Measurements from ENCODE around the gene EIF3F.
"Not testable (repeated sequence)": the region's sequence is repeated elsewhere in the genome, so short reads cannot be mapped to it uniquely, and the experiment has no call there.

Gene EIF3F

GRCh38 chr11:7987560-7987883 is 385 bp downstream of the EIF3F start:
- not testable (repeated sequence) for H2AFZ ChIP-seq (ENCODE audit: low read depth, low read length); H3K23ac ChIP-seq (ENCODE audit: low read length in 2 of 2); H3K14ac ChIP-seq (ENCODE audit: low read length in 2 of 2); H3K27me3 ChIP-seq (ENCODE audit: control insufficient read depth in 1 of 2, insufficient read depth in 1 of 2, low read length in 2 of 2); H3K9me3 ChIP-seq (ENCODE audit: control insufficient read depth, low read length); H3K4ac ChIP-seq (ENCODE audit: low read depth in 1 of 2, low read length in 2 of 2); H3K18ac ChIP-seq (ENCODE audit: low read depth in 1 of 2, low read length in 2 of 2); H2AK5ac ChIP-seq (ENCODE audit: low read length, severe bottlenecking); H2BK120ac ChIP-seq (ENCODE audit: low read depth, low read length); H4K91ac ChIP-seq (ENCODE audit: low read length); DNase-seq; H2BK15ac ChIP-seq (ENCODE audit: low read depth, poor library complexity, severe bottlenecking); H3K27ac ChIP-seq (ENCODE audit: low read length, poor library complexity, severe bottlenecking); H2BK5ac ChIP-seq (ENCODE audit: low read depth, low read length, poor library complexity, severe bottlenecking); H2BK12ac ChIP-seq (ENCODE audit: low read length in 2 of 2); H3K4me1 ChIP-seq (ENCODE audit: control insufficient read depth, insufficient read depth, low read depth, low read length)
- Histone ChIP-seq H3K36me3 (ENCODE audit: control insufficient read depth in 1 of 2, insufficient read depth in 2 of 2, low read depth in 1 of 2, low read length in 2 of 2) (peaks cover 7 to 32% of the 10 kb centered on the region in 2 experiments), H3K4me2 (ENCODE audit: low read length, poor library complexity, severe bottlenecking) (peak overlapping the region; percentile 87), H3K9ac (ENCODE audit: low read length) (peak overlapping the region; percentile 95), H3K79me1 (replicated peaks; ENCODE audit: low read length, poor library complexity, severe bottlenecking) (peaks cover 10% of the 10 kb centered on the region), H4K8ac (ENCODE audit: low read length) (peak overlapping the region; percentile 96), H3K4me3 (ENCODE audit: insufficient read depth in 1 of 2, low read depth in 1 of 2, low read length in 2 of 2) (peak overlapping the region; percentile 84 to 94)
- WGBS = under 1% methylated on average over 6 of the region's 13 CpGs

- H3K14ac ChIP-seq (ENCODE audit: low read length in 2 of 2) = no peak overlapping the region
- no peak overlapping the region for H3K4me2 ChIP-seq (ENCODE audit: low read length, poor library complexity, severe bottlenecking)
- no peak overlapping the region for H2AK5ac ChIP-seq (ENCODE audit: low read length, severe bottlenecking)
- H3K27ac ChIP-seq (ENCODE audit: low read length, poor library complexity, severe bottlenecking) = no peak overlapping the region
- H3K79me1 ChIP-seq (replicated peaks; ENCODE audit: low read length, poor library complexity, severe bottlenecking) = peaks cover 26% of the 10 kb centered on the region
- H3K4me1 ChIP-seq (ENCODE audit: control insufficient read depth, insufficient read depth, low read depth, low read length) = no peaks in the 10 kb centered on the region
- DNase-seq = no peak
- H3K23ac ChIP-seq (ENCODE audit: low read length in 2 of 2) = no peak overlapping the region
- no peak overlapping the region for H4K8ac ChIP-seq (ENCODE audit: low read length)
- H3K4ac ChIP-seq (ENCODE audit: low read depth in 1 of 2, low read length in 2 of 2) = no peak overlapping the region
- H3K9me3 ChIP-seq (ENCODE audit: control insufficient read depth, low read length) = no peaks in the 10 kb centered on the region
- peaks cover 44 to 92% of the 10 kb centered on the region in 2 experiments for H3K36me3 ChIP-seq (ENCODE audit: control insufficient read depth in 1 of 2, insufficient read depth in 2 of 2, low read depth in 1 of 2, low read length in 2 of 2)
- no peak overlapping the region for H2AFZ ChIP-seq (ENCODE audit: low read depth, low read length)
- H2BK5ac ChIP-seq (ENCODE audit: low read depth, low read length, poor library complexity, severe bottlenecking) = no peak overlapping the region
- no peak overlapping the region for H2BK15ac ChIP-seq (ENCODE audit: low read depth, poor library complexity, severe bottlenecking)
- H3K4me3 ChIP-seq (ENCODE audit: insufficient read depth in 1 of 2, low read depth in 1 of 2, low read length in 2 of 2) = no peak overlapping the region
- H3K9ac ChIP-seq (ENCODE audit: low read length) = no peak overlapping the region
- no peaks in the 10 kb centered on the region for H3K27me3 ChIP-seq (ENCODE audit: control insufficient read depth in 1 of 2, insufficient read depth in 1 of 2, low read length in 2 of 2)
- no peak overlapping the region for H4K91ac ChIP-seq (ENCODE audit: low read length)
- H3K18ac ChIP-seq (ENCODE audit: low read depth in 1 of 2, low read length in 2 of 2) = no peak overlapping the region
- no peak overlapping the region for H2BK120ac ChIP-seq (ENCODE audit: low read depth, low read length)
- 92% methylated on average over 6 of the region's 6 CpGs for WGBS
- H2BK12ac ChIP-seq (ENCODE audit: low read length in 2 of 2) = no peak overlapping the region
These were observed 7.6 kb downstream of the EIF3F start for GRCh38 chr11:7994581-7995278.

GRCh38 chr11:7999795-8000194 is 12.7 kb downstream of the EIF3F start:
- H3K9ac ChIP-seq (ENCODE audit: low read length) = no peak overlapping the region
- no peak overlapping the region for H3K27ac ChIP-seq (ENCODE audit: low read length, poor library complexity, severe bottlenecking)
- no peak overlapping the region for H2BK120ac ChIP-seq (ENCODE audit: low read depth, low read length)
- H3K79me1 ChIP-seq (replicated peaks; ENCODE audit: low read length, poor library complexity, severe bottlenecking) = peaks cover 4% of the 10 kb centered on the region
- no peak overlapping the region for H3K4me2 ChIP-seq (ENCODE audit: low read length, poor library complexity, severe bottlenecking)
- no peak overlapping the region for H4K8ac ChIP-seq (ENCODE audit: low read length)
- no peak overlapping the region for H2AK5ac ChIP-seq (ENCODE audit: low read length, severe bottlenecking)
- H4K91ac ChIP-seq (ENCODE audit: low read length) = no peak overlapping the region
- no peak overlapping the region for H3K4me3 ChIP-seq (ENCODE audit: insufficient read depth in 1 of 2, low read depth in 1 of 2, low read length in 2 of 2)
- DNase-seq = no peak
- H2AFZ ChIP-seq (ENCODE audit: low read depth, low read length) = no peak overlapping the region
- no peak overlapping the region for H3K23ac ChIP-seq (ENCODE audit: low read length in 2 of 2)
- no peak overlapping the region for H3K18ac ChIP-seq (ENCODE audit: low read depth in 1 of 2, low read length in 2 of 2)
- H2BK12ac ChIP-seq (ENCODE audit: low read length in 2 of 2) = no peak overlapping the region
- H2BK5ac ChIP-seq (ENCODE audit: low read depth, low read length, poor library complexity, severe bottlenecking) = no peak overlapping the region
- no peaks in the 10 kb centered on the region for H3K27me3 ChIP-seq (ENCODE audit: control insufficient read depth in 1 of 2, insufficient read depth in 1 of 2, low read length in 2 of 2)
- no peak overlapping the region for H3K14ac ChIP-seq (ENCODE audit: low read length in 2 of 2)
- 95% methylated on average over 8 of the region's 10 CpGs for WGBS
- no peaks in the 10 kb centered on the region for H3K9me3 ChIP-seq (ENCODE audit: control insufficient read depth, low read length)
- no peak overlapping the region for H2BK15ac ChIP-seq (ENCODE audit: low read depth, poor library complexity, severe bottlenecking)
- H3K36me3 ChIP-seq (ENCODE audit: control insufficient read depth in 1 of 2, insufficient read depth in 2 of 2, low read depth in 1 of 2, low read length in 2 of 2) = peaks cover 21 to 58% of the 10 kb centered on the region in 2 experiments
- no peaks in the 10 kb centered on the region for H3K4me1 ChIP-seq (ENCODE audit: control insufficient read depth, insufficient read depth, low read depth, low read length)
- H3K4ac ChIP-seq (ENCODE audit: low read depth in 1 of 2, low read length in 2 of 2) = no peak overlapping the region

- Histone ChIP-seq H4K91ac (ENCODE audit: low read length) (no peak overlapping the region), H3K9ac (ENCODE audit: low read length) (no peak overlapping the region), H2AK5ac (ENCODE audit: low read length, severe bottlenecking) (no peak overlapping the region), H3K27ac (ENCODE audit: low read length, poor library complexity, severe bottlenecking) (no peak overlapping the region), H3K4me3 (ENCODE audit: insufficient read depth in 1 of 2, low read depth in 1 of 2, low read length in 2 of 2) (no peak overlapping the region), H3K4ac (ENCODE audit: low read depth in 1 of 2, low read length in 2 of 2) (no peak overlapping the region), H3K4me2 (ENCODE audit: low read length, poor library complexity, severe bottlenecking) (no peak overlapping the region), H2BK120ac (ENCODE audit: low read depth, low read length) (no peak overlapping the region), H3K23ac (ENCODE audit: low read length in 2 of 2) (no peak overlapping the region), H3K14ac (ENCODE audit: low read length in 2 of 2) (no peak overlapping the region), H4K8ac (ENCODE audit: low read length) (no peak overlapping the region), H3K27me3 (ENCODE audit: control insufficient read depth in 1 of 2, insufficient read depth in 1 of 2, low read length in 2 of 2) (peaks cover 0 to 2% of the 10 kb centered on the region in 2 experiments), H2BK15ac (ENCODE audit: low read depth, poor library complexity, severe bottlenecking) (no peak overlapping the region), H3K4me1 (ENCODE audit: control insufficient read depth, insufficient read depth, low read depth, low read length) (no peaks in the 10 kb centered on the region), H3K18ac (ENCODE audit: low read depth in 1 of 2, low read length in 2 of 2) (no peak overlapping the region), H3K9me3 (ENCODE audit: control insufficient read depth, low read length) (no peaks in the 10 kb centered on the region), H2AFZ (ENCODE audit: low read depth, low read length) (no peak overlapping the region), H3K36me3 (ENCODE audit: control insufficient read depth in 1 of 2, insufficient read depth in 2 of 2, low read depth in 1 of 2, low read length in 2 of 2) (peaks cover 15 to 52% of the 10 kb centered on the region in 2 experiments), H2BK12ac (ENCODE audit: low read length in 2 of 2) (no peak overlapping the region), H2BK5ac (ENCODE audit: low read depth, low read length, poor library complexity, severe bottlenecking) (no peak overlapping the region), H3K79me1 (replicated peaks; ENCODE audit: low read length, poor library complexity, severe bottlenecking) (peaks cover 1% of the 10 kb centered on the region)
- WGBS = 75% methylated on average over 4 of the region's 5 CpGs
- no peak for DNase-seq
These were observed 13.3 kb downstream of the EIF3F start for GRCh38 chr11:8000390-8000789.
